SK-N-MC (cell line): ENCODE data around the gene SGPP1.

Source experiments
- EZH2 ChIP-seq: fragments of 200-600 bp; sonication (generic); IDR thresholded peaks from one replicate; pipeline ENCODE4 v1.6.1; 2017; ENCODE audit warnings: antibody characterized with exemption
- FOXP2 ChIP-seq: optimal IDR thresholded peaks from 2 replicates; pipeline ENCODE3; 2011; ENCODE audit warnings: mild to moderate bottlenecking, moderate library complexity; ENCODE audit not compliant: insufficient read depth; ENCODE audit errors: extremely low read length, control extremely low read depth
- POLR2AphosphoS5 ChIP-seq: IDR thresholded peaks from 2 replicates; pipeline ENCODE4 v1.6.1; 2012; ENCODE audit warnings: mild to moderate bottlenecking, low read depth, low read length, borderline replicate concordance

DNA sequence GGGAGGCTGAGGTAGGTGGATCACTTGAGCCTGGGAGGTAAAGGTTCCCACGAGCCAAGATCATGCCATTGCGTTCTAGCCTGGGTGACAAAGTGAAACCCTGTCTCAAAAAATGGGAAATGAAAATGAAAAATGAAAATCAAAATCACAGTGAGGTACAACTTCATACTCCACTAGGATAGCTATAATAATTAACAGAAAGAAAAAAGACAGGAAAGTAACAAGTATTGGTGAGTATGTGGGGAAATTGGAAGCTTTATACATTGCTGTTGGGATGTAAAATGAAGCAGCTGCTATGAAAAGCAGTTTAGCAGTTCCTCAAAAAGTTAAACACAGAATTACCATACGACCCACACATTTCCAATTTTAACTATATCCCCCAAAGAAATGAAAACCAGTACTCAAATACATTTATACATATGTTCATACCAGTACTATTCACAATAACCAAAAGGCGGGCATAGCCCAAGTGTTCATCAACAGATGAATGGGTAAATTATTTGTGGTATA is 22.2 kb downstream of the SGPP1 start:
- TF ChIP-seq EZH2: no peak
- TF ChIP-seq POLR2AphosphoS5: no peak
- no peak for TF ChIP-seq FOXP2
